Germinal center (tissue), 1 donor: ENCODE measurements around the gene RABGGTA.
"Not testable (repeated sequence)": the region's sequence is repeated elsewhere in the genome, so short reads cannot be mapped to it uniquely, and the experiment has no call there.

Source experiments
- DNase-seq: peaks from one replicate; pipeline ENCODE4 v3.0.0; 2012; ENCODE audit warnings: mixed read lengths, low spot score

Gene RABGGTA

GRCh38 chr14:24240110-24240918 lies 31.1 kb downstream of the RABGGTA start:
- no peak for DNase-seq

GRCh38 chr14:24238527-24239037 lies 32.8 kb downstream of the RABGGTA start:
- no peak for DNase-seq

- DNase-seq = no peak
Observed at GRCh38 chr14:24238123-24238522, 33.3 kb downstream of the RABGGTA start.

- no peak for DNase-seq
Observed at GRCh38 chr14:24237463-24237955, 33.9 kb downstream of the RABGGTA start.

- no peak for DNase-seq
Observed at GRCh38 chr14:24236689-24237462, 34.5 kb downstream of the RABGGTA start.

GRCh38 chr14:24235804-24236688 lies 35.4 kb downstream of the RABGGTA start:
- no peak for DNase-seq

GRCh38 chr14:24234095-24235005 lies 37.0 kb downstream of the RABGGTA start:
- no peak for DNase-seq

GRCh38 chr14:24233538-24233866 lies 37.9 kb downstream of the RABGGTA start:
- DNase-seq = no peak

GRCh38 chr14:24232645-24233537 lies 38.5 kb downstream of the RABGGTA start, which contains the start of gene GMPR2:
GMPR2 (plus strand) TSS chr14:24232929; CDS start chr14:24233254, 325 bp downstream.
- DNase-seq = peak; percentile 63

- peak; percentile 88 for DNase-seq
Observed at GRCh38 chr14:24232121-24232644, 39.2 kb downstream of the RABGGTA start, which contains the start of gene NEDD8. NEDD8 (minus strand) TSS chr14:24232367; CDS start chr14:24232267, 100 bp downstream.

- DNase-seq = peak; percentile 25
Observed at GRCh38 chr14:24231263-24232120, 39.9 kb downstream of the RABGGTA start.

- no peak for DNase-seq
Observed at GRCh38 chr14:24228902-24229301, 42.5 kb downstream of the RABGGTA start.

GRCh38 chr14:24226473-24226872 lies 44.9 kb downstream of the RABGGTA start:
- DNase-seq = no peak

- no peak for DNase-seq
Observed at GRCh38 chr14:24224618-24225071, 46.8 kb downstream of the RABGGTA start.

- not testable (repeated sequence) for DNase-seq
Observed at GRCh38 chr14:24222987-24223386, 48.4 kb downstream of the RABGGTA start.

GRCh38 chr14:24219521-24219920 lies 51.9 kb downstream of the RABGGTA start:
- no peak for DNase-seq

GRCh38 chr14:24219080-24219479 lies 52.3 kb downstream of the RABGGTA start:
- DNase-seq = no peak

- DNase-seq = not testable (repeated sequence)
Observed at GRCh38 chr14:24216876-24217275, 54.5 kb downstream of the RABGGTA start.
